ENCODE data around the gene ERBB4.

GRCh38 chr2:212173331-212173730 is 365.3 kb downstream of the ERBB4 start:
- no peak for TF ChIP-seq EZH2 (optimal IDR thresholded peaks at IDR 0.05; ENCODE audit: low read depth, low read length)
- TF ChIP-seq EZH2phosphoT487 (IDR thresholded peaks at IDR 0.05; ENCODE audit: low read length) = no peak

Data from MM.1S (cell line).